ENCODE data around the gene DCAF12. TPM values are rescaled to one million over a fixed set of nuclear protein-coding genes. Genes with fewer than 3 reads are reported as not detected.
A peak's percentile ranks its signal among the peaks of the same experiment; 100 is the strongest.

The DCAF12 gene
- total RNA-seq, 1 donor from 2014 or later: 41.0 TPM

DNA sequence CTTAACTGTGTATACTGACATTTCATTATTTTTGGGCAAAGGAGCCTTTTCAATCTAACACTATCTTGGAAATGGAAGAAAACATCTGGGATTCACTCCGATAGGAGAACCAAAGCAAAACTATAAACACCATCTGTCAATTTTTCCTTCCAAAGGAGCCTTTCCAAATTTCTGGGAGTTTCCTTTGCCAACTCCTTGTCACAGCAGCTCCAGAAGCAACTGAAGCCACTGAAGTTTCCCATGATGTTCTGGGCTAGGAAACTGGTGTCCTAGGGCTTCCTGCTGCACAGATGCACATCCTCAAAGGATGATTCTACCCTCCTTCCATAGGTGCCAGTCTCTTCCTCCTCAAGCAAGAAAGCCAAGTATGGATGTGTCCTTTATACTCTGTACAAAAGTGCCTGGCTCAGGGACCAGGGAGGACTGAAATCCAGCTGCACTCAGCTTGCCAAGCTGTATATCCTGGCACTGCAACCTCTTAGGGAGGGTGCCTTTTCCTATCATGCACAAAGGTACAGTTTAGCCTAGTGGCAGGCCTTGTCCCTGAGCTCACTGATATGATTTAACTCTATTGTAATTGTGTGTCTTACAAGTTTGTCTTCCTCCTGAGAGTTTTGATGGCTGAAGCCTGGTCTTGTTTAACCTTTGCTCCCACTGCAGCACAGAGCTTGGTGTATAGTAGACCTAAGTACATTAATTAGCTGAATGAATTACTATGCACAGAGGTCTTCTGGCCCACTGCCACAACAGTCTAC lies 43.9 kb upstream of the DCAF12 start:
- Mint-ChIP-seq H3K27ac (peak overlapping the region; percentile 63), H3K4me1 (no peaks in the 10 kb centered on the region), H3K27me3 (ENCODE audit: insufficient read depth, low read depth) (peaks cover 2% of the 10 kb centered on the region), H3K4me3 (no peak overlapping the region), H3K36me3 (no peaks in the 10 kb centered on the region), H3K9me3 (no peaks in the 10 kb centered on the region)
- Histone ChIP-seq H3K9ac (no peak overlapping the region), H3K79me2 (ENCODE audit: low read depth) (no peaks in the 10 kb centered on the region), H3K27me3 (no peaks in the 10 kb centered on the region), H3K4me1 (no peaks in the 10 kb centered on the region), H3F3A (ENCODE audit: low read depth) (no peaks in the 10 kb centered on the region), H3K27ac (no peak overlapping the region), H3K4me2 (no peak overlapping the region), H3K36me3 (no peaks in the 10 kb centered on the region), H3K9me3 (ENCODE audit: low read depth) (no peaks in the 10 kb centered on the region), H2AFZ (replicated peaks) (no peak overlapping the region), H3K4me3 (no peak overlapping the region), H4K20me1 (ENCODE audit: low read depth) (no peaks in the 10 kb centered on the region)
- DNase-seq (ENCODE audit: low spot score): no peak
- TF ChIP-seq EZH2 (IDR thresholded peaks at IDR 0.05): no peak
- no peak for TF ChIP-seq EZH2phosphoT487 (IDR thresholded peaks at IDR 0.05)
- no peak for TF ChIP-seq CTCF (IDR thresholded peaks at IDR 0.05)

DNA sequence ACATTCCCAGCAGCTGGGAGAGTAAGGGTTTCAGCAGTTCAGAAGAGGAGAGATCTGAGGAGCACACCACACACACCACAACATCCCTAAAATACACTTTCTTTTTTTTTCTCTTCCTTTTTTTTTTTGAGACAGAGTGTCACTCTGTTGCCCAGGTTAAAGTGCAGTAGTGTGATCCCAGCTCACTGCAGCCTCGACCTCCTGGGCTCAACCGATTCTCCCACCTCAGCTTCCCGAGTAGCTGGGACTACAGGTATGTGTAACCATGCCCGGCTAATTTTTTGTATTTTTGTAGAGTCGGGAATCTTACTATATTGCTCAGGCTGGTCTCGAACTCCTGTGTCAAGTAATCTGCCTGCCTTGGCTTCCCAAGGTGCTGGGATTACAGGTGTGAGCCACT lies 42.6 kb upstream of the DCAF12 start:
- no peaks in the 10 kb centered on the region for H3K9me3 ChIP-seq (ENCODE audit: low read depth)
- H3K9me3 Mint-ChIP-seq: no peaks in the 10 kb centered on the region
- H3K27ac ChIP-seq: no peak overlapping the region
- no peaks in the 10 kb centered on the region for H4K20me1 ChIP-seq (ENCODE audit: low read depth)
- H3K4me1 ChIP-seq: no peaks in the 10 kb centered on the region
- H3K79me2 ChIP-seq (ENCODE audit: low read depth): no peaks in the 10 kb centered on the region
- no peak overlapping the region for H3K4me2 ChIP-seq
- peaks cover 2% of the 10 kb centered on the region for H3K27me3 Mint-ChIP-seq (ENCODE audit: insufficient read depth, low read depth)
- H3F3A ChIP-seq (ENCODE audit: low read depth): no peaks in the 10 kb centered on the region
- DNase-seq (ENCODE audit: low spot score): no peak
- TF ChIP-seq EZH2phosphoT487 (IDR thresholded peaks at IDR 0.05): no peak
- TF ChIP-seq CTCF (IDR thresholded peaks at IDR 0.05): no peak
- no peak for TF ChIP-seq EZH2 (IDR thresholded peaks at IDR 0.05)
- H2AFZ ChIP-seq (replicated peaks): no peak overlapping the region
- no peaks in the 10 kb centered on the region for H3K4me1 Mint-ChIP-seq
- H3K27ac Mint-ChIP-seq: no peak overlapping the region
- no peaks in the 10 kb centered on the region for H3K36me3 ChIP-seq
- H3K27me3 ChIP-seq: no peaks in the 10 kb centered on the region
- H3K4me3 ChIP-seq: no peak overlapping the region
- no peak overlapping the region for H3K4me3 Mint-ChIP-seq
- H3K36me3 Mint-ChIP-seq: no peaks in the 10 kb centered on the region
- H3K9ac ChIP-seq: no peak overlapping the region

GRCh38 chr9:34163434-34163833 lies 36.9 kb upstream of the DCAF12 start:
- no peaks in the 10 kb centered on the region for H3K27me3 ChIP-seq
- no peaks in the 10 kb centered on the region for H3K4me1 Mint-ChIP-seq
- H3K27ac Mint-ChIP-seq: no peak overlapping the region
- no peak for DNase-seq (ENCODE audit: low spot score)
- H3K27me3 Mint-ChIP-seq (ENCODE audit: insufficient read depth, low read depth): peaks cover 3% of the 10 kb centered on the region
- TF ChIP-seq CTCF (IDR thresholded peaks at IDR 0.05) (no peak), EZH2phosphoT487 (IDR thresholded peaks at IDR 0.05) (no peak), EZH2 (IDR thresholded peaks at IDR 0.05) (no peak)
- no peaks in the 10 kb centered on the region for H3F3A ChIP-seq (ENCODE audit: low read depth)
- H3K4me3 ChIP-seq: no peak overlapping the region
- no peak overlapping the region for H3K4me3 Mint-ChIP-seq
- no peaks in the 10 kb centered on the region for H3K9me3 ChIP-seq (ENCODE audit: low read depth)
- no peaks in the 10 kb centered on the region for H3K36me3 Mint-ChIP-seq
- no peaks in the 10 kb centered on the region for H3K9me3 Mint-ChIP-seq
- H3K9ac ChIP-seq: no peak overlapping the region
- H3K79me2 ChIP-seq (ENCODE audit: low read depth): no peaks in the 10 kb centered on the region
- no peak overlapping the region for H2AFZ ChIP-seq (replicated peaks)
- no peak overlapping the region for H3K27ac ChIP-seq
- no peaks in the 10 kb centered on the region for H3K36me3 ChIP-seq
- H4K20me1 ChIP-seq (ENCODE audit: low read depth): no peaks in the 10 kb centered on the region
- no peaks in the 10 kb centered on the region for H3K4me1 ChIP-seq
- no peak overlapping the region for H3K4me2 ChIP-seq
